Upper lobe of left lung (tissue), 4 donors: Measurements from ENCODE around the gene NRXN2.

ENCODE experiments used
- EP300 ChIP-seq, 4 donors: sonication (generic); formaldehyde crosslinking; IDR thresholded peaks; one replicate each; pipeline ENCODE4 v1.5.1; 2017; ENCODE audit warnings: antibody characterized with exemption in 4 of 4, control low read depth in 2 of 4
- POLR2A ChIP-seq, 4 donors: fragments of 450-650 bp; IDR thresholded peaks; one replicate each; pipeline ENCODE4 v1.5.1; 2016 to 2017; ENCODE audit warnings: antibody characterized with exemption in 4 of 4, mild to moderate bottlenecking in 2 of 4
- POLR2AphosphoS5 ChIP-seq, 2 donors: sonication (generic); formaldehyde crosslinking; IDR thresholded peaks; one replicate each; pipeline ENCODE4 v1.5.1; 2017; ENCODE audit warnings: antibody characterized with exemption in 2 of 2
- TF ChIP-seq, protein P1 (sequence below), 6 experiments: fragments of 450-650 bp in 4 of 6; fragments of 200-600 bp in 2 of 6; sonication (generic) in 2 of 6; IDR thresholded peaks; one replicate each; pipeline ENCODE4 v1.5.1; 2016 to 2019; ENCODE audit warnings: antibody characterized with exemption in 6 of 6

DNA sequence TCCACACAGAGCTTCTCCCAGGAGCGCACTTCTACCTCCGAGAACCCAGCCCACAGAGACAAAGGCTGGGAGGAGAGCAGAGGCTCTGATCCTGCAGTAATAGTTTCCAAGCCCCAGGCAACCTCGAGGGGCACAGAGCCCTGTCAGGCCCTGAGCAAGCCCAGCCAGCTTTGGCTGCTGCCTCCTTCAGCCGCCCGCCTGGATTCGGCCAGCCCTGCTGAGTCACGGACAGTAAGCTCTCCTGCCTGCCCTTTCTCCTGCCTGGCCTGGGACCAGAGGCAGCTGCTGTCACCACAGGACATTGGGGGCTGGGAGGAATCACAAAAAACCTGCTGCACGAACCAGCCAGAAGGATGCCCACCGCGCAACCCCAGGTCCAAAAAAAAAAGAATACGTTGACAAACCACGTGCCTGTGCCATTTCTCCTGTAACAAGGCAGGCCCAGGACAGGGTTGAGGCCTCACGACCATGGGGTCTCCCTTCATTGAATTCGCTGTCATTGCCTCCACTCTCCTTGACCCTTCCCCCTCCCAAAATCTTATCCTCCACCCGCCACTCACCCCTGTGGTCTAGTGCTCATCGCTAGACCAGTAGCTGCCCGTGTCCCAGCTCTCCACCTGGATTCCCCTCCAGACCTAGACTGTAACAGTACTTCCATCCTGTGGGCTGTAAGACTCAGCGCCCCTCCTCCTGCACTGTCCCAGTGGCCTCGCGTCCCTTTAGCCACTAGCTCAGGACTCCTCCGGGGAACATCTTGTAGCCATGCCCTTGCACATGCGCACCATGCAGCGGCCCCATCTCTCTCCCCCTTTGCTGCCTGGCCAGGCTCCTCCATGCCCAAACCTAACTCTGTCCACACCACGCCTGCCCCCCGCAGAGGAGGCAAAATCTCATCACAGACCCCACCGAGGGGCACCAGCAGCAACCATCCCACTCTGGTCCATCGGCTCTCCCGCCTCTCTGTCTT is 139.4 kb downstream of the NRXN2 start:
- TF ChIP-seq, protein P1, sequence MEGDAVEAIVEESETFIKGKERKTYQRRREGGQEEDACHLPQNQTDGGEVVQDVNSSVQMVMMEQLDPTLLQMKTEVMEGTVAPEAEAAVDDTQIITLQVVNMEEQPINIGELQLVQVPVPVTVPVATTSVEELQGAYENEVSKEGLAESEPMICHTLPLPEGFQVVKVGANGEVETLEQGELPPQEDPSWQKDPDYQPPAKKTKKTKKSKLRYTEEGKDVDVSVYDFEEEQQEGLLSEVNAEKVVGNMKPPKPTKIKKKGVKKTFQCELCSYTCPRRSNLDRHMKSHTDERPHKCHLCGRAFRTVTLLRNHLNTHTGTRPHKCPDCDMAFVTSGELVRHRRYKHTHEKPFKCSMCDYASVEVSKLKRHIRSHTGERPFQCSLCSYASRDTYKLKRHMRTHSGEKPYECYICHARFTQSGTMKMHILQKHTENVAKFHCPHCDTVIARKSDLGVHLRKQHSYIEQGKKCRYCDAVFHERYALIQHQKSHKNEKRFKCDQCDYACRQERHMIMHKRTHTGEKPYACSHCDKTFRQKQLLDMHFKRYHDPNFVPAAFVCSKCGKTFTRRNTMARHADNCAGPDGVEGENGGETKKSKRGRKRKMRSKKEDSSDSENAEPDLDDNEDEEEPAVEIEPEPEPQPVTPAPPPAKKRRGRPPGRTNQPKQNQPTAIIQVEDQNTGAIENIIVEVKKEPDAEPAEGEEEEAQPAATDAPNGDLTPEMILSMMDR (IDR thresholded peaks at IDR 0.05), result no peak
- TF ChIP-seq POLR2A (IDR thresholded peaks at IDR 0.05) (no peak), EP300 (IDR thresholded peaks at IDR 0.05) (no peak), POLR2AphosphoS5 (IDR thresholded peaks at IDR 0.05) (no peak)
